ENCODE data around the gene PIK3R2.
"Not testable (repeated sequence)": the region's sequence is repeated elsewhere in the genome, so short reads cannot be mapped to it uniquely, and the experiment has no call there.

PIK3R2 gene

GRCh38 chr19:18152817-18153555 lies at the start of gene PIK3R2:
Gene PIK3R2, plus strand, starts transcription at chr19:18153163. Its CDS starts 2,717 bp downstream, at chr19:18155880.
- peak; percentile 95 for DNase-seq

GRCh38 chr19:18104793-18105131 lies 48.2 kb upstream of the PIK3R2 start:
- DNase-seq = no peak

- not testable (repeated sequence) for DNase-seq
These were observed 47.7 kb upstream of the PIK3R2 start for GRCh38 chr19:18105259-18105658.

GRCh38 chr19:18107235-18107634 lies 45.7 kb upstream of the PIK3R2 start:
- no peak for DNase-seq

GRCh38 chr19:18108897-18109296 lies 44.1 kb upstream of the PIK3R2 start:
- no peak for DNase-seq

- no peak for DNase-seq
These were observed 43.6 kb upstream of the PIK3R2 start for GRCh38 chr19:18109341-18109732.

- peak; percentile 12 for DNase-seq
These were observed 43.0 kb upstream of the PIK3R2 start for GRCh38 chr19:18109733-18110608.

- DNase-seq = no peak
These were observed 42.2 kb upstream of the PIK3R2 start for GRCh38 chr19:18110609-18111232.

- peak; percentile 32 for DNase-seq
These were observed 39.9 kb upstream of the PIK3R2 start for GRCh38 chr19:18112989-18113478.

- no peak for DNase-seq
These were observed 39.1 kb upstream of the PIK3R2 start for GRCh38 chr19:18113827-18114226.

GRCh38 chr19:18114483-18114882 lies 38.5 kb upstream of the PIK3R2 start:
- no peak for DNase-seq

GRCh38 chr19:18117364-18117691 lies 35.6 kb upstream of the PIK3R2 start:
- DNase-seq = no peak

GRCh38 chr19:18117692-18118378 lies 35.1 kb upstream of the PIK3R2 start:
- peak; percentile 75 for DNase-seq

GRCh38 chr19:18118420-18119012 lies 34.4 kb upstream of the PIK3R2 start:
- no peak for DNase-seq

- DNase-seq = no peak
These were observed 33.8 kb upstream of the PIK3R2 start for GRCh38 chr19:18119013-18119716.

- DNase-seq = no peak
These were observed 33.3 kb upstream of the PIK3R2 start for GRCh38 chr19:18119717-18120105.

GRCh38 chr19:18120127-18120526 lies 32.8 kb upstream of the PIK3R2 start:
- DNase-seq = no peak

GRCh38 chr19:18121166-18121565 lies 31.8 kb upstream of the PIK3R2 start:
- DNase-seq = no peak

GRCh38 chr19:18122424-18122823 lies 30.5 kb upstream of the PIK3R2 start:
- no peak for DNase-seq

- DNase-seq = no peak
These were observed 29.8 kb upstream of the PIK3R2 start for GRCh38 chr19:18122860-18123795.

GRCh38 chr19:18123819-18124218 lies 29.1 kb upstream of the PIK3R2 start:
- DNase-seq = no peak

All from GOT3 (cell line).